NOMO-1 treated with dmso at 0.1 percent for 144 hours (cell line): ENCODE results near the gene TSPAN13.

ENCODE experiments used
- DNase-seq: peaks from one replicate; lab custom pipeline; 2025; ENCODE audit not compliant: unreplicated experiment; lab: John Stamatoyannopoulos, UW

The TSPAN13 gene

DNA sequence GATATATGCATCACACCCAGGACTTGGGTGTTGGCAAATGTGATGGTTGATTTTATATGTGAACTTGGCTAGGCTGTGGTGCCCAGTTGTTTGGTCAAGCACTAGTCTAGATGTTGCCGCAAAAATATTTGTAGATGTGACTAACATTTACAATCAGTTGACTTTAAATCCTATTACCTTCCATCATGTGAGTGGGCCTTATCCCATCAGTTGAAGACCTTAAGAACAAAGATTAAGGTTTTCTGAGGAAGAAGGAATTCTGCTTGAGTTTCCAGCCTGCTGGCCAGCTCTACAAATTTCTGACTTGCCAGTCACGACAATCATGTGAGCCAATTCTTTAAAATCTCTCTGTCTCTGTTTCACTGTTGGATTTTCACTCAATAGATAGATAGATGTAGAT lies 20.3 kb downstream of the TSPAN13 start:
- no peak for DNase-seq

DNA sequence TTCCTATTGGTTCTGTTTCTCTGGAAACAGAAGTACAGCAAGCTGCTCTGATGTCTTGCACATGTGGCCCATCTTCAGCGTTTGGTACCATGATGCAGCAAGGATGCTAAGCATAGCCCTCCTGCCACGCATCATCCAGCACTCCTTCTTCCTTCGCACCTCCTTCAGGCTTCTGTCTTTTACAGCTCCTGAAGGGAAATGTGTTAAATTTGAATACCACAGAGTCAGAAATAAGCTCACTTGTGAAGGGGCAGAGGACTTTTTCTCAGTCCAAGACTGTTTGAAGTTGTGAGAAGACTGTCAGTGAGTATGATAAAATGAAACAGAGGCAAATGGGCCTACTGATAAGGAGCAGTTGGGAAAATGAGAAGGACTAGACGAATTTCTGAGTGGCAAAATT lies 20.7 kb downstream of the TSPAN13 start:
- no peak for DNase-seq

DNA sequence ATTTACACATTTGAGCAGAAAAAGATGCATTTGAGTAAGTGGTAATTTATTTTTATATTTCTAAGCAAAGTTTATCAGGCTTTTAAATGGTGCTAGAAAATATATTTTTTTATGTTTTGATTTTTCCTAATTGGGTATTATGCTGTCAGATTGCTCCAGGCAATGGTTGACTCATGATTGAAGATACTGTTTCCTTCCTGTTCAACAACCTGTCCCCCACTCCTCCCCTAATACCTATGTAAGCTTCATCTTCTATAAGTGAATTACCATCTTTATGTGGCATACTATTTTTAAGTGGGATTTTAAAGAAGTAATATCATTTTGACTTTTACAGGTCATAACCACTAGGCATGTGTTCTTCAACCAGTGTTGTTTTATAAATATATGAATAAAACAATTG lies 21.4 kb downstream of the TSPAN13 start:
- no peak for DNase-seq

DNA sequence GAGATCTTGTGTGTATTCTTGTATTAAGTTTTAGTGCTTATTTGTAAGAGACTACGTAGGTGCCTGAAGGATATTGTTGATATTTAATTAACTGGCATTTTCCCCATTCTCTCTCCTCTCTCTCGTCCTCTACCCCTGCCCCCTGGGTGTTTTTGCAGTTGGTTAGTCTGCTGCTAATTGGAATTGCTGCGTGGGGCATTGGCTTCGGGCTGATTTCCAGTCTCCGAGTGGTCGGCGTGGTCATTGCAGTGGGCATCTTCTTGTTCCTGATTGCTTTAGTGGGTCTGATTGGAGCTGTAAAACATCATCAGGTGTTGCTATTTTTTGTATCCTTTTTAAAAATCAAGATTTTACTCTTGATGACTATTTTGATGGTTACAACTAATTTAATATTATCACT lies 22.5 kb downstream of the TSPAN13 start:
- no peak for DNase-seq

DNA sequence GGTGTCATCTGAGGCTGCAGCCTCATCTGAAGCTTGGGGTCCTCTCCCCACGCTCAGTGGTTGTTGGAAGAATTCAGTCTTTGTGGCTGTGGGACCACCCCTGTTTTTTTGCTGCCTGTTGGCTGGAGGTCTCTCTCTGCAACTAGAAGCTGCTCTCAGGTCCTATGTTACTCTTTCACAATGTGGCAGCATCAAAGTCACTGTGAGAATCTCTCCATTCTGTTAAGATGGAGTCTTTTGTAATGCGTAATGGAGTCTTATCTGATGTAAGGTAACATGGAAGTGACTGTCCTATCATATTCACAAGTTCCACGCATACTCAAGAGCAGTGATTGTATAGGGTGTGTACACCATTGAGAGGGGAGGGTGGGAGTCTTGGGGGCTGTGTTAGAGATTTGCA lies 24.9 kb downstream of the TSPAN13 start:
- DNase-seq = no peak

DNA sequence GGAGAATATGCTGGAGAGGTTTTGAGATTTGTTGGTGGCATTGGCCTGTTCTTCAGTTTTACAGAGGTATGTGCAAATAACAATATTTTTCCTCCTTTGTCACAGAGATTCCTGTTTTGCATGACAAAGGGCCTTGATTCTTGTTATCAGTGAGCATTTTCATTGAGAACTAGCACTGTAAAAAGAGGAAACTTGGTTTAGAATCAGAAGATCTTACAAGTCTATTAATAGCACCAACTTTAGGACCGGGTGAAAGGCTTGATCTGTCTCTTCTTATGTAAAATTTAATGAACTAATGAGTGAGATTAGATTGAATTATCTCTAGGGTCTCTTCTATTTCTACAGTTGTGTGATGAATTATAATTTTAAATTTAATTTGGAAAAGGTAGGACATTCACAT lies 25.5 kb downstream of the TSPAN13 start:
- no peak for DNase-seq

DNA sequence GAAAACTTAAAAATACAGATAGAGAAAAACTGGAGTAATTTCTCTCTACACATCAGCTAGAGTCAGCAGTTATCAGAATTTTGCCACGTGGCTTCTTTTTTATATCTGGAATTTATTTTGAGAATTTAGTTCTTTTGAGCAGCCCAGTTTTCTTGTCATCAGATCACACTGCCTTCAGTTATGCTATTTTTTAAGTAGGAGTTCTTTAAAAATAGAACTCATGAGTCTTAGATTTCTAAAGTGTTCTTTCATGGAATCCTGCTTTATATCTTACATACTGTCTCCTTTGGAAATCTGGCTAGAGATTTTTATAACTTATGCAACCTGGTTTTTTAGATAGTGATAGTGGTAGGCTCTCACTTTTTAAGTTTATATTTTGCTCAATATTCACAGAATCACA lies 27.0 kb downstream of the TSPAN13 start:
- no peak for DNase-seq

DNA sequence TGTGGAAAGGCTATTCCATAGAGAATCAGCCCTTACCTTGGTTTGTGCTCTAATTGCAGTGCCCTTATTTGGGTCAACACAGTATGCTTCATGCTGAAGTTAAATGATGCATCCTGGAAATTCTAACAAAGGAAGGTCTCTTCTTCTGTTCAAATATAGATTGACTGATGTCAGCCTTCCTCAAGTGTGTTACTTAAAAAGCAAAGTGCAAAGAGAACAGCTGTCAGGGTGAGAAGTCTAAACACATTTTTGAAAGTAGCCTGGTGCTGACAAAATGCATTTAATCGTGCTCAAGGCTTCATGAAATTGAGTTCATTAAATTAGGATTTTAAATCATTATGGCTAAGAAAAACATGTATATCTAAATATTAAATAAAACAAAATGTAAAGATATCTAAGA lies 31.8 kb downstream of the TSPAN13 start:
- no peak for DNase-seq

DNA sequence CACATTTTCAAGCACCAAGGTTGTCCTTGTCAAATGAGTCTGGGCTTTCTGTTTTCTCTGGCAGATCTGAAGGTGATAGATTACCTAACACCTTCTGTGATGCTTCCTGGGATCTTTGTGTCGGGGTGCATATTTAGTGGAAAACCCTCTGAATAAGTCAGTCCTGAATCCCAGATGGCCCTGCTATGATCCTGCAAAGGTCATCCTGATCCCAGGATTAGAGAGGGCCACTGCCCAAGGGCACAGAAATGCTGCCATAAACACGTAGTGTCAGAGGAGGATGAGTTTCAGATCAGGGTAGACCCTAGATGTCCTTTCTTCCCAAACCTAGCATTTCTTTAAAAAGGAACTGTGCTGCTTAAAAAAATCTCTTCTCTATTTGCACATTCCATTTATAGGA lies 32.3 kb downstream of the TSPAN13 start:
- DNase-seq = no peak

DNA sequence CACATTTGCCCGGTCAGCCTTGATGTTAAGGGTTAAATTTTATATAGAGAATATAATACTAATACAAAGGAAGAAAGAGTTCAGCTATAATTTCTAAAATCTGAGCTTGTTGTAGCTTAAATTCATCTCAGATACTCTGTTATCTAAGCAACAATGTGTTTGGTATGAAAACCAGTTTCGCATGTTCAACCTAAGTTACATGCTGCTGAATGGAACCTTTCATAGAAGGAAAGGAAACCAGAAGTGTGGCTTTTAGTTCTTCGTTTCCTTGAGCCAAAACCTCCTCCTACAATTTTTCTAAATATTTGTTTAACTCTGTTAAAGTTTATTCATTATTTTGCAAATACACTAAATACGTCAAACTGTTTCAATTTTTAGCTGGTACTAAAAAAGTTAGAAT lies 32.7 kb downstream of the TSPAN13 start:
- DNase-seq = no peak

DNA sequence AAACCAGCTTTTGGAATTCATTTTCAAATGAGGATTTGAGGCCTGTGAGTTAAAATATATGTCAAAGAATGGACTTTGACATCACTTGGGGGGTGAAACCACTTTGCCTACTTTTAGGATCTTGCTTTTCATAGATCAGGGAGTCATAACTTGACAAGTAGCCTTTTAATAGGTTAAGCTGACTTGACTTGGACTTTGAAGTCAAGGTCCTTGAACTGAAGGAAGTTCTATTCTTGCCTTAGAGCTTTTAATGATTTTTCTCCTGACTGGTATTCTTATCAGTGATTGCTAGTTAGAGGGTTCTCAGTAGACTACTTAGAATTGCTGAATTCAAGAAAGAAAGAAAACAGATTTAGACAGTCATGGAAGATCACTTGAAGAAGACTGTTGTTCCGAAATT lies 33.6 kb downstream of the TSPAN13 start:
- DNase-seq = no peak

DNA sequence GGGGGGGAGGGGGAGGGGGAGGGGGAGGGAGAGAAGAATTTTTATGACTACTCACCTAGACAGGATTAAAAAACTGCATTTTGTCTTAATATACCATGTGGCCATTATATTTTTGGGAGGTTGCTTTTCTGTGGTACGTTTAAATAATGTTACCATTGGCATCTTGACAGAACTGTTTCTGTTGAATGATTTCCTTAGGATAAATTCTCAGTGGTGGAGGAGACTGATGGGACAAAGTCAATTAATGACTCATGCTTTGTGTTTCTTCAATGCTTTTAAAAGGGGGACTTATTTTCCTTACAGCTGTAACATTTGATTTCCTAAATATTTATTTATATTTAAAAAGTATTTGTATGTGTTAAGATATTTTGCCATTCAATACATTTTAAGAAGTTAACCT lies 37.5 kb downstream of the TSPAN13 start:
- DNase-seq = no peak

DNA sequence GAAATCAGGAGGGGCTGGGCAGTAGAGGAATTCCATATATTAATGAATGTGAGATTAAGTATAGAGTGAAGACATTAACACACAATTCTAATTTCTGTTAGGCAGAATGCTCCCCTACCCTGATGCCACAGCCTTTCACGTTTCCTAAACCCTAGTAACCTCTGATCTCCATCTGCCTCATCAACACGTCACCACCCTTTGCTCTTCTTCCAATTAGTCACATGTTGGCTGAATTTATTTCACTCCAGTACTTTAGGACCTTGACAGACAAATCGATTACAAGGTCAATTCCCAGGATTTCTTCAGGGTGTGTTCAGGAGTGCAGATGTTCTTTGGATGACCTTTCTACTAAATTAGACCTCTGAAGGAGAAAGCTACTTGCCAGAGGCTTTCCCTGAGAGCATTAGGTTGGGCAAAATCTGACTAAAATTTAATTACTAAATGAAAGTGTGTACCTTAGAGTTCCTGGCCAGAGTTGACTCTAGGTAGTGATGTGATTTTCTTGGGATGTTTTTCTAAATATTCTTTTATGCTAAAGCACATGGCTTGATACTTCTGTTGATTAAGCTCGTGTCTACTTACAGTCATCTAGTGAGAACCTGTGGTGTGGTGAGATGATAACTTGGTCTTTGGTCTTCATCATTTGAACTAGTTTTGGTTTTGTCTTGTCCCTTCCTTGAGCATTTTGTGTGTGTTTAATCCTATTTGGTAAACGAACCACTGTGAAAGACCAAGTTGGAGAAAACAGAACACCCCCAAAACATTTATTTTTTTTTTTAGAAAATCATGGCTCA lies 38.5 kb downstream of the TSPAN13 start:
- DNase-seq = no peak

DNA sequence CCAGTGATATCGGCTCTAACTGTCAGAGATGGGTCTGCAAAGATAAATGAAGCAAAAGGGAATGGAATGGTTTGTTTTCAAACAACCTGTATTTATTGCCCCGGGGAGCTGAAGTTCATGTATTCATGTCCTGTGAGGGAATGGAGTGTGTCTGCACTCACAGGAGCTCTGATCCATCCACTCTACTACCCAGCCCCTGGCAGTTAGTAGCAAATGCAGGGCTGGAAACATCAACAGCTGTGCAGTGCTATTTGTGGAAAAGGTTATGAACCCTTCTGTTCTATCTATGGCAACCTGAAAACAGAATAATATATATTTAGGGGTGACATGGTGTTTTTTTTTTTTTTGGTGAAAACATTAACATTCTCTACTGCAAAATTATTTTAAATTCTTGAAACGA lies 41.4 kb downstream of the TSPAN13 start:
- DNase-seq = no peak

DNA sequence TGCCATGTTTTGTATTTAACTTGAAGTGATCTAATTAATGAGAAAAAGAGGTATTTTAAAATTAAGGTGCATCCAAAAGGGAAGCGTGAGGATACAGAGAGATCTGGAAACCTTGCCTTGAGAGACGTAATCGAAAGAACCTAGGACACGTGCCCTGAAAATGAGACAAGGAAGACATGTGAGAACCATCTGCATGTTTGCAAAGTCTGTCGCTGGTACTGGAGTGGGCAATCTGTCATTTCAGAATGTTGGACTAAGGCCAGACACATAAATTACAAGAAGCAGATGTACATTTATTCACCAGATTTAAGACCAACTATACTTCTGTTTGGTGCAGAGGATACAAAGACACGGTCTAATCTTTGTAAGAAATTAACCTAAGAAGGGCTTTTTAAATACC lies 42.1 kb downstream of the TSPAN13 start:
- DNase-seq = no peak

DNA sequence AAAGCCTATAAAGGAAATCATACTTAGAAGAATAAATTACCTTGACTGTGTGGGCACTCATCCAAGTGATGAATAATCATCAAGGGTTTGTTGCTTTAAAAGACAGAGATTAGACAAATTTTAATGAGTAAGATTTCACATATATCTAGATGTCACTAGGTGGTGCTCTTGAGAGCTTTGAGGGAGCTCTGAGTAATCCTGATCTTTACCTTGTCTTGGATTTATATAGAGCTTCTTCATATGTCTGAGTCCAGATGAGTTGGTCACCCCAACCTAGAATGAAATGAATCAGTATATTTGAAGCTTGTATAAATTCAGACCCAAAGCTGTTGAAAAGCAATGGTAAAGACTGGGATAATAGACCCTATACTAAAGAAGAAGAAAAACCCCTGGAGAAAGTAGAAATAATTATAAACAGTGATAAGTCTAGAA lies 47.6 kb downstream of the TSPAN13 start:
- DNase-seq = peak; percentile 52

DNA sequence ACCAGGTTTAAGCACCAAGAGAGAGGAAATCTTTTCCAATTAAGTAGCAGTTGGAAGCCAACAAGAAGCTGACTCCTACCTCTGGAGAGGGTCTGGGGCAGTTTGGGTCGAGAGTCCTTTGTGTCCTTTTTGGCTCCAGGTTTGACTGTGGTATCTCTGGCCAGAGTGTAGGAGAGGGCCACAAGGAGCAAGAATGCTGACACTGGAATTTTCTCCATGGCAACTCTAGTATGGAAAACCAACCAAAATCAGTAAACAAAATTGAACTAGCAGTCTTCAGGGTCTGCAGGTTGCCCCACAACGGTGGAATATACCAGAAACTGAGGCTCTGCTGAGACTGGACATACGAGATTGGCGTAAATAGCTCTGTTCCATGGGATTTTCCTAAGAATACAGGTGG lies 48.0 kb downstream of the TSPAN13 start:
- no peak for DNase-seq

DNA sequence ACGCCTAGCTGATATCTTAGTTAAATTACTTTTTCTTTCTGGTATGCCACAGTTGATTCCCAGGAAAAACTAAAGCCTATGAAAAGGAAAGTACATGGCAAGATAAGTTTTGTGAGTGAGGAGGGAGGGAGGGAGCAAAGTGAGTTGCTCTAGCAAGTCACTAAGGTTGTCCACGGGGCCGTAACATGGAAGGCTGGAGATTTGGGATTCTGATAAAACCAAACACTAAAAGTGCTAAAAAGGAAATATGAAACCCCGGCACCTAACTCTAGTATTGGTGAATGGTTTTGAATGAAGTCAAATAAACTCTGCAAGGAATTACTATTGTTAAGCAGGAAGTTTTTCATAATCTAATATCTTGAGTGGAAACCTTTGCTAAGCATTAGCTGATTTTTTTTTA lies 49.6 kb downstream of the TSPAN13 start:
- no peak for DNase-seq

DNA sequence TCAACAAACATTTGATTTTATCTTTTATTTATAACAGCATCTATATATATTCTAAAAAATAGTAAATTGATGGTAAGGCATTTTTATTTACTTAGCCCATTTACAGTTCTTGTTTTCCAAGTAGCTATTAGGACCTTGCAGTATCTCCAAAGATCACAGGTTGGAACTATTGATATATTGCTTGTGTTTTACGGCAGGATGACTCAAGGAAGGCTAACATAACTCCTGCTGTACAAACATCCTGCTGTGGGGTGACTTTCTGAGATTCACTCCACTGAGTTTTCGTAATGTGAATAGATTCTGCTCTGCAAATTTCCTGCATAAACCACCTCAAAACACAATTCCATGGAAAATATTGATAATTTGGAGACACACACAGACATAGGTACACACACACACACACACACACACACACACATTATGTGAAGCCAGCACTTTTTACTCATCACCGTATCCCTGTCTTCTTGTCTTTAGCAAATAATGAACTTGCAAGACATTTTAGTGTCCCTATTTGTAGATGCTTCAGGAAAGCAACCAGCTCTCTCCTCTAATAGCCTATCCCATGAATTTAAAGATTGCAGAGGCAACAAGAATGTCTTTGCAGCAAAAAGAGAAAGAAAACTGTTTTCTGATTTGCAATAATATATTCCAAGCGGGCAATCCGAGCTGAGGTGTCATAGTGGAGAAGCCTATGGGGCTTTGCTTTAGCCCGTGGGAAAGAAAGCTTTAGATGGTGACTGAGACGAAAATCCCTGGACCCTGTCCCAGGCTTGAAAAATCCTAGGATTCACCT lies 50.5 kb downstream of the TSPAN13 start:
- DNase-seq = no peak

DNA sequence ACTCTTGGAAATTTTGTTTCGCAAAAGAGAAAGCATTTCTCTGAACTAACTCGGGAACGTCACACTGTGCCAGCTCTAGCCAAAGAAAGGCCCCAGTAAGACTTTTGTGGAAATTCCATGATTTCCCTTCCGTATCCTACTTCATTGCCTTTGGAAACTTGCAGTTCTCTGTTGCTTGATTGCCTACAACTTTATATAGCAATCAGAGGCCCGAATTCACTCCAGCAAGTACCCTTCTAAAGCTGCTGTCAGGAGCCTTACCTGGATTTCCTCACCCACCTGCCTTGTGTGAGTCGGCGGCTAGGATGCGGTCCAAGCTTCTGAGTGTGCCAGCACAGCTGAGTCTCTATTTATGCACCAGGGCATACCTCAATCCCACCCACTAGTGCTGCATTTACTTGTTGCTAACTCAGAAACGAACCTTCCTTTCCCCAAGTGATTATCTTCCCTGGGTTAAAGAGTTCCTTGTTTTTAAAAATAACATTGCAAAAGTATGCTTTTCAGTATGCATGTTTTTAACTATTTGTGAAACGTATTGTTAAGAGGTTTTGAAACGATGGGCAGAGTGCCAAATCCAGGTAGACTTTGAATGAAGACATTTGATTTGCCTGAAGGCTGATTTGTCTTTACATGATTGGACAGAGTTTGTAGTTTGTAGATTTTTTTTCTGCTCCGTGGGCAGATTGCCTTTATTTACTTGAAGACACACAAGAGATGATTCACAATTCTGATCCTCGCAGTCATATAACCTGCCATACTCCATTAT lies 51.3 kb downstream of the TSPAN13 start, which contains the start of gene AGR2:
Gene AGR2 (minus strand): TSS at position 326 of the 766 bp plus-strand sequence. CDS start 3,203 bp downstream, outside the sequence.
- no peak for DNase-seq

DNA sequence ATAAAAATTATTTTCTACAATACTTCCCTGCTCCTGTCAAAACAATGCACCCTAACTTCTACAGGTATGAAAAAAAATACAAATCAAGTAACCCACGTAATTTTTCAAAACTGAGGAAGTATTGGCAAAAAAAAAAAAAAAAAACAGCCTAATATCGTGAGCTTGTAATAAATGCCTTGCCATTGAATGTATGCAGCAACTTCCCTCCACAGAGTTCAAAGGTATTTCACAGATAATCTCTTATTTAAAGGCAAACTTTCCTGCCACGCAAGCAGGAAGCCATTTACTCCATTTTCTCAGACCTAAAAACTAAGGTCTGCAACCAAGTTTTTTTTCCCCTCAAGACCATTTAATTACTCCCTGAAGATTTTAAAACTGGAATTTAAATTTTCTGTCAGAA lies 51.9 kb downstream of the TSPAN13 start:
- no peak for DNase-seq

DNA sequence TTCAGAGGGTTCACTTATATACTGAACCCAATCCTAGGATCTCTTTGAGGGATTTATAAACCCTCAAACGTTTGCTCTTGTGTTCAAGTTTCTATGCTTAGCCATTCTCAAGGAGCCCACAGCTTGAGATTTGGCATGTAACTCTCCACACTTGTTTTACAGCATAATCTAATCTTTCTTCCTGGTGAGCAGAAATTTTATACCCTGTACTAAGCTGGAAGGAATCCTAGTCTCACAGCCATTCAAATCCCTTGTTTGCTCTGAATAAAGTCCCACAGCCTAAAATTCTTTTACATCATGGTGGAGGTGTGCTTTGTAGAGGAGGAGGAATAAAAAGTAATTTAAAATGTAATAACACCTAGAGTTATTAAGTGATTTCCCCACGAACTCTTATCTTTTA lies 56.6 kb downstream of the TSPAN13 start:
- DNase-seq = no peak
